ENCODE measurements around the gene MAGEB6B. TPM values are rescaled to one million over a fixed set of nuclear protein-coding genes. Genes with fewer than 3 reads are reported as not detected.

The MAGEB6B gene
- total RNA-seq, 1 donor from 2014 or later = not detected

- no peaks in the 10 kb centered on the region for H3K36me3 ChIP-seq (ENCODE audit: control insufficient read depth, insufficient read depth, low read length)
- no peak for DNase-seq (ENCODE audit: low read depth)
- no peak overlapping the region for H3K4me3 ChIP-seq (ENCODE audit: low read depth, low read length)
- H3K27me3 ChIP-seq (ENCODE audit: control insufficient read depth, insufficient read depth, low read length) = no peaks in the 10 kb centered on the region
- no peak for FAIRE-seq
- TF ChIP-seq CTCF (IDR thresholded peaks at IDR 0.05; ENCODE audit: insufficient read depth, low read length, severe bottlenecking) = no peak
Measured at GRCh38 chrX:26208012-26208411, 47.6 kb downstream of the MAGEB6B start.

Other genes with a start within 250 kb of the MAGEB6B start
- gene MAGEB18, start 22.3 kb upstream of the MAGEB6B start, total RNA-seq = not detected in 2 replicates
- not detected in 2 replicates for gene MAGEB6, start 31.8 kb downstream of the MAGEB6B start, total RNA-seq
- not detected in 2 replicates for gene MAGEB5, start 55.6 kb downstream of the MAGEB6B start, total RNA-seq